ENCODE data around the gene PRDM1. TPM values are rescaled to one million over a fixed set of nuclear protein-coding genes. Genes with fewer than 3 reads are reported as not detected.

The PRDM1 gene
- total RNA-seq, 1 donor from 2014 or later, result 16.4 TPM

- CTCF ChIA-PET, result no interaction called here
- POLR2A ChIA-PET, result no interaction called here
Measured at GRCh38 chr6:106053484-106054205, 32.5 kb upstream of the PRDM1 start.

DNA sequence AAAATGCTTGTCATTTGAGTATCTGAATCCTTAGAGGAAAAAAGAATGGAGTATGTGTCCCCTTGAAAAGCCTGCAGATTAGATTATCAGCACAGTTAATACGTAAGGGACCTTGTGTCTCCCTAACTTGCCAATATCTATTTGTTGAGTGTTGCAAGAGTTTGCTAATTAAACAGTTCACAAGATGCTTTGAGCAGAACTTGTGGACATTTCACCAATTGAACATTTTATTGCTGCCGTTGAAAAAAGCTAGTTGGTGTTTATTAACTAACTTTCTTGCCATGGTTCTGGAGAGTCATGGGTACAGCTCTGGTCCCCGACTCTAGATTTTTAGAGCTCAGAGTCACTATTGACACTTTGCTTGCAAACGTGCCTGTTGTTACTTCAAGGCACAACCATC lies 30.6 kb upstream of the PRDM1 start:
- no peaks in the 10 kb centered on the region for H3K36me3 Mint-ChIP-seq (ENCODE audit: low read depth)
- CTCF ChIA-PET, result no interaction called here
- H3K9me3 Mint-ChIP-seq, result no peaks in the 10 kb centered on the region
- H3K4me1 Mint-ChIP-seq, result no peaks in the 10 kb centered on the region
- DNase-seq (no peak), ATAC-seq (ENCODE audit: low read depth) (no peak)
- intact Hi-C loops (cut with micrococcal nuclease), result no loop called here
- POLR2A ChIA-PET, result no interaction called here
- no peak overlapping the region for H3K27ac Mint-ChIP-seq
- no peak for TF ChIP-seq CTCF (IDR thresholded peaks at IDR 0.05)
- peaks cover 2% of the 10 kb centered on the region for H3K27me3 Mint-ChIP-seq
- no peak overlapping the region for H3K4me3 Mint-ChIP-seq

More at GRCh38 chr6:106053484-106054205, 32.5 kb upstream of the PRDM1 start:
- no peak for TF ChIP-seq CTCF (IDR thresholded peaks at IDR 0.05)
- no peak overlapping the region for H3K27ac Mint-ChIP-seq
- H3K36me3 Mint-ChIP-seq (ENCODE audit: low read depth), result no peaks in the 10 kb centered on the region
- DNase-seq (no peak), ATAC-seq (ENCODE audit: low read depth) (no peak)
- H3K27me3 Mint-ChIP-seq, result peaks cover 4% of the 10 kb centered on the region
- no peak overlapping the region for H3K4me3 Mint-ChIP-seq
- H3K9me3 Mint-ChIP-seq, result no peaks in the 10 kb centered on the region
- intact Hi-C loops (cut with micrococcal nuclease), result no loop called here
- H3K4me1 Mint-ChIP-seq, result no peaks in the 10 kb centered on the region

DNA sequence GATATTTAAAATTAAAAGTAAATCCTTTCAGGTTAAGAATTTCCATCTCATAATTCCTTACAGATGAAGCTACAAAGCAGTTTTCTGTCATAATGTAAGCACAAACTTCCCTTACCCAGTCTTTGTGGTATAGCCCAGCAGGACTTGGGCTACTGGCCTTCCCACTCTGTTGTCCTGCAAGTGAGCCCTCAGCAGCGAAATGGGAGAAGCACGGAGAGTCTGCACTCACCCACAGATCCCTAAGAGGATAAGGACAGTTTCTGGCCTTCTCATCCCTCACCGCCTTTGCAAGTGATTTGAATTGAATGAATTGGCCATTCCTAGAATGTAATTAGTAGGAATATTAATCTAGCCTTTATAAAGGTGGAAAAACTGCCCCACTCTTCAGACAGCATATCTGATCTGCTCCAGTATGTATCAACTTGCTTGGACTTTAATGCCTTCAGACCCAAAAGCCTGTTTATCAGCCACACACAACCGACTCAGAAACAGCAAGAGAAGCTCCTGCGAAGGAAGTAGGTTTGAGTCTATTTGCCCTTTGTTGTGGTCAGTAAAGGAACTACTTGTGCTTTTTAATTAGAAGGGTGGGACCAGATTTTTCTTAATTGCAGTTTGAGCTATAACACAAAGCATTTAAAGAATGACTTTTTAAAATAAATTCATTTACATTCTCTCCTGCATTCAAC lies 29.9 kb upstream of the PRDM1 start:
- no peaks in the 10 kb centered on the region for H3K36me3 Mint-ChIP-seq (ENCODE audit: low read depth)
- POLR2A ChIA-PET, result no interaction called here
- H3K4me3 Mint-ChIP-seq, result no peak overlapping the region
- no peaks in the 10 kb centered on the region for H3K9me3 Mint-ChIP-seq
- intact Hi-C loops (cut with micrococcal nuclease), result no loop called here
- DNase-seq, result no peak
- no peak for ATAC-seq (ENCODE audit: low read depth)
- H3K27ac Mint-ChIP-seq, result no peak overlapping the region
- H3K27me3 Mint-ChIP-seq, result peaks cover 2% of the 10 kb centered on the region
- no peak for TF ChIP-seq CTCF (IDR thresholded peaks at IDR 0.05)
- no peaks in the 10 kb centered on the region for H3K4me1 Mint-ChIP-seq
- CTCF ChIA-PET, result no interaction called here

GRCh38 chr6:106056746-106057390 lies 29.3 kb upstream of the PRDM1 start:
- no peak overlapping the region for H3K4me3 Mint-ChIP-seq
- TF ChIP-seq CTCF (IDR thresholded peaks at IDR 0.05), result no peak
- intact Hi-C loops (cut with micrococcal nuclease), result no loop called here
- DNase-seq, result no peak
- peaks cover 2% of the 10 kb centered on the region for H3K27me3 Mint-ChIP-seq
- ChIA-PET CTCF (no interaction called here), POLR2A (no interaction called here)
- ATAC-seq (ENCODE audit: low read depth), result no peak
- H3K36me3 Mint-ChIP-seq (ENCODE audit: low read depth), result no peaks in the 10 kb centered on the region
- no peak overlapping the region for H3K27ac Mint-ChIP-seq
- no peaks in the 10 kb centered on the region for H3K4me1 Mint-ChIP-seq
- no peaks in the 10 kb centered on the region for H3K9me3 Mint-ChIP-seq

- H3K9me3 Mint-ChIP-seq, result no peaks in the 10 kb centered on the region
- H3K4me3 Mint-ChIP-seq, result no peak overlapping the region
- no peak overlapping the region for H3K27ac Mint-ChIP-seq
- no peaks in the 10 kb centered on the region for H3K36me3 Mint-ChIP-seq (ENCODE audit: low read depth)
- H3K4me1 Mint-ChIP-seq, result no peaks in the 10 kb centered on the region
- H3K27me3 Mint-ChIP-seq, result peaks cover under 1% of the 10 kb centered on the region
- no peak for DNase-seq
- no peak for TF ChIP-seq CTCF (IDR thresholded peaks at IDR 0.05)
- ChIA-PET CTCF (no interaction called here), POLR2A (no interaction called here)
- intact Hi-C loops (cut with micrococcal nuclease), result no loop called here
- ATAC-seq (ENCODE audit: low read depth), result no peak
Measured at GRCh38 chr6:106059331-106059730, 26.8 kb upstream of the PRDM1 start.

All from activated B cell treated with CpG ODN at 0.5 μM for 24 hours (primary cell).